Measurements from ENCODE around the gene ITSN1. TPM values are rescaled to one million over a fixed set of nuclear protein-coding genes. Genes with fewer than 3 reads are reported as not detected.

The ITSN1 gene
- total and polyA plus RNA-seq, 2 of the 13 experiments (the other 11 are each of a cell fraction or from before 2014, with no cell fraction given), result 26.1 to 33.8 TPM

GRCh38 chr21:33883118-33883517, 240.8 kb downstream of the ITSN1 start (continued):
- TF ChIP-seq ZNF441 (CRISPR knock-in tag; IDR thresholded peaks at IDR 0.05; ENCODE audit: borderline replicate concordance), result no peak
- no peak for TF ChIP-seq RARA (CRISPR knock-in tag; IDR thresholded peaks at IDR 0.05)

DNA sequence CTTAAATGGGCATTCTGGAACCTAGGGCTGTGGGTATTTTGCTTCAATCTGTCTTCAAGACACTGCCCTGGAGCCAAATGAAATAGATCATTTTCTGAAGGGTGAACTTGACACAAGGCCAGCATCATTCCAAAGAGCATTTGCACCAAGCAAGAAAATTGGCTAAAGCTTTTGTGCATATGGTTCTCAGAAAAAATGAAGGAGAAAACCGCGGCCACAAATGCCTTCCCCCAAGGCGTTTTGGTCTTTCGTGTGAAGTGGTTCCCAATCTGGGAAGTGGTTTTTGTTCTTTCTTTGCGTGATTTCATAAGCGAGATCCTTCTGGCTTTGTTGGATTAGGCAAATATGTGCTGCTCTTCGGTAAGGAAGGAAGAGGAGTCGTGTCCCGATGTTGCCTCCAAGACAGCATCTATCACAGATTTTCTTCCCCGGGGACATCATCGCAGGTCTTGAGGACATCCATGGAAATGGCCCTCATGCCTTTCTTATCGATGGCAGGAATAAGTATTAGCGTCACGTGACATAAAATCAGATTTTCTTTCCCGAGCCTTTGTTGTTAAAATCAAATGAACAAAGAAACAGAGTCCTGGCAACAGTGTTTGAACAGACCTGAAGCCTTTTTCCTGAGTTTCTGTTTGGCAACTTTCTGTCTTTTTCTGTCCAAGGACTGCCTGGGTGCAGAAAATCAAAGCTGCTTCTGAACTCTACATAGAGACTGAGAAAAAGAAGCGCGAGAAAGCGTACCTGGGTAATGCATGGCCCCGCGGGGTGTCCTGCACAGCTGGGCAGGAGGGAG, 242.3 kb downstream of the ITSN1 start:
- no peaks in the 10 kb centered on the region for H3K4me1 ChIP-seq (ENCODE audit: insufficient read depth, low read length)
- no peaks in the 10 kb centered on the region for H3K9me3 ChIP-seq (ENCODE audit: low read length)
- POLR2A ChIA-PET, result no interaction called here
- no peaks in the 10 kb centered on the region for H3K79me2 ChIP-seq (ENCODE audit: insufficient read depth, low read length)
- ATAC-seq (no peak), FAIRE-seq (no peak), DNase-seq (ENCODE audit: low spot score) (no peak)
- no peak overlapping the region for H2AFZ ChIP-seq (ENCODE audit: low read length)
- TF ChIP-seq PRDM15 (CRISPR knock-in tag; IDR thresholded peaks at IDR 0.05) (no peak), RAD51 (IDR thresholded peaks at IDR 0.05; ENCODE audit: borderline replicate concordance) (peak; percentile 46; the same call in 1 of the 2 replicates)
- H4K20me1 ChIP-seq (ENCODE audit: insufficient read depth, low read length), result no peaks in the 10 kb centered on the region
- in situ Hi-C loops (cut with HindIII; ENCODE audit: extremely low pct_ligation_motif_present, low pct_unique_long_range_greater_than_20kb) (no loop called here), intact Hi-C loops (cut with micrococcal nuclease; ENCODE audit: unreplicated experiment) (no loop called here)
- H3K4me2 ChIP-seq (ENCODE audit: low read depth, low read length), result no peak overlapping the region
- H3K4me3 ChIP-seq (replicated peaks in 1 of 3; ENCODE audit: insufficient read depth in 1 of 3, low read depth in 2 of 3, low read length in 3 of 3), result no peak overlapping the region
- H3K27me3 ChIP-seq (ENCODE audit: control insufficient read depth in 1 of 2, insufficient read depth in 2 of 2, low read length in 2 of 2), result peaks cover 0 to 32% of the 10 kb centered on the region in 2 experiments; a peak in 3 of 5 replicates
- no TSS peak for BruUV-seq (replicated peaks)
- 60% methylated on average over 20 of the region's 20 CpGs for WGBS (ENCODE audit: low lambda C conversion rate)
- no peaks in the 10 kb centered on the region for H3K36me3 ChIP-seq (replicated peaks in 1 of 2; ENCODE audit: control insufficient read depth in 1 of 2, insufficient read depth in 2 of 2, low read length in 2 of 2)
- no peak overlapping the region for H3K9ac ChIP-seq (ENCODE audit: insufficient read depth, low read depth, low read length)
- CTCF ChIA-PET (ENCODE audit: low intra/inter-chr PET ratio, low total read pairs), result no interaction called here
- H3K27ac ChIP-seq (ENCODE audit: extremely low read length, insufficient read depth, low read length), result no peak overlapping the region
